Measurements from ENCODE around the gene CLEC17A. TPM values are rescaled to one million over a fixed set of nuclear protein-coding genes. Genes with fewer than 3 reads are reported as not detected.
"Not testable (repeated sequence)": the region's sequence is repeated elsewhere in the genome, so short reads cannot be mapped to it uniquely, and the experiment has no call there.

CLEC17A gene
- total and polyA plus RNA-seq, 7 donors = 0.03 to 0.04 TPM; not detected in 5

GRCh38 chr19:14550201-14550754 lies 32.6 kb upstream of the CLEC17A start:
- Histone ChIP-seq H3K9me3 (no peaks in the 10 kb centered on the region), H3K4me1 (peaks cover 62% of the 10 kb centered on the region), H3K4me3 (no peak overlapping the region), H3K36me3 (ENCODE audit: insufficient read depth in 1 of 2, low read depth in 1 of 2) (peaks cover 0 to 38% of the 10 kb centered on the region in 2 donors), H3K27ac (peak overlapping the region; percentile 96), H3K27me3 (ENCODE audit: insufficient read depth in 3 of 3, low read length in 2 of 3) (no peaks in the 10 kb centered on the region)
- ATAC-seq (no peak), DNase-seq (no peak)
- 47 to 58% (median 52%) methylated on average over 15 of the region's 15 CpGs for WGBS, 3 donors
- no peak for TF ChIP-seq CTCF (IDR thresholded peaks at IDR 0.05)
- intact Hi-C loops (cut with DNase I) = no loop called here

GRCh38 chr19:14551134-14552005 lies 31.5 kb upstream of the CLEC17A start:
- H3K4me1 ChIP-seq = peaks cover 59% of the 10 kb centered on the region
- 49 to 64% (median 53%) methylated on average over 12 of the region's 12 CpGs for WGBS, 3 donors

GRCh38 chr19:14552006-14552360 lies 30.9 kb upstream of the CLEC17A start:
- H3K27me3 ChIP-seq (ENCODE audit: insufficient read depth in 3 of 3, low read length in 2 of 3); intact Hi-C loops (cut with DNase I); ATAC-seq; H3K9me3 ChIP-seq; DNase-seq; H3K4me3 ChIP-seq: not testable (repeated sequence)
- peaks cover 0 to 38% of the 10 kb centered on the region in 2 donors for H3K36me3 ChIP-seq (ENCODE audit: insufficient read depth in 1 of 2, low read depth in 1 of 2)
- 77 to 88% (median 77%) methylated on average over 8 of the region's 8 CpGs for WGBS, 3 donors
- H3K27ac ChIP-seq = peak overlapping the region; percentile 36
- peaks cover 58% of the 10 kb centered on the region for H3K4me1 ChIP-seq

More at GRCh38 chr19:14551134-14552005, 31.5 kb upstream of the CLEC17A start:
- intact Hi-C loops (cut with DNase I); H3K9me3 ChIP-seq; H3K4me3 ChIP-seq; H3K27me3 ChIP-seq (ENCODE audit: insufficient read depth in 3 of 3, low read length in 2 of 3): not testable (repeated sequence)
- DNase-seq (peak in 1 of 2 donors; percentile 75), ATAC-seq (peak; percentile 26 to 64 (median 38))
- Histone ChIP-seq H3K36me3 (ENCODE audit: insufficient read depth in 1 of 2, low read depth in 1 of 2) (peaks cover 0 to 38% of the 10 kb centered on the region in 2 donors), H3K27ac (peak overlapping the region; percentile 96)

- Histone ChIP-seq H3K9me3 (no peaks in the 10 kb centered on the region), H3K4me3 (peak overlapping the region; percentile 25), H3K27ac (peak overlapping the region; percentile 96), H3K4me1 (peaks cover 56% of the 10 kb centered on the region), H3K36me3 (ENCODE audit: insufficient read depth in 1 of 2, low read depth in 1 of 2) (peaks cover 0 to 32% of the 10 kb centered on the region in 2 donors), H3K27me3 (ENCODE audit: insufficient read depth in 3 of 3, low read length in 2 of 3) (no peaks in the 10 kb centered on the region)
- ATAC-seq (peak in 2 of 4 donors; percentile 36 to 55), DNase-seq (no peak)
- intact Hi-C loops (cut with DNase I) = no loop called here
- WGBS, 3 donors = 47 to 66% (median 55%) methylated on average over 34 to 35 of the region's 35 CpGs
- TF ChIP-seq CTCF (IDR thresholded peaks at IDR 0.05) = no peak
Measured at GRCh38 chr19:14553042-14553938, 29.6 kb upstream of the CLEC17A start.

- peak overlapping the region; percentile 96 for H3K27ac ChIP-seq
- intact Hi-C loops (cut with DNase I) = no loop called here
- H3K4me3 ChIP-seq = peak overlapping the region; percentile 25
- ATAC-seq (no peak), DNase-seq (no peak)
- H3K27me3 ChIP-seq (ENCODE audit: insufficient read depth in 3 of 3, low read length in 2 of 3) = no peaks in the 10 kb centered on the region
- H3K9me3 ChIP-seq = no peaks in the 10 kb centered on the region
- H3K36me3 ChIP-seq (ENCODE audit: insufficient read depth in 1 of 2, low read depth in 1 of 2) = peaks cover 0 to 26% of the 10 kb centered on the region in 2 donors
- 59 to 71% (median 62%) methylated on average over 9 of the region's 9 CpGs for WGBS, 3 donors
- peaks cover 56% of the 10 kb centered on the region for H3K4me1 ChIP-seq
- TF ChIP-seq CTCF (IDR thresholded peaks at IDR 0.05) = no peak
Measured at GRCh38 chr19:14553939-14554243, 29.0 kb upstream of the CLEC17A start.
